ENCODE measurements around the gene MYOM1.
"Not testable (repeated sequence)": the region's sequence is repeated elsewhere in the genome, so short reads cannot be mapped to it uniquely, and the experiment has no call there.

Gene MYOM1

GRCh38 chr18:3052411-3052758, 167.4 kb downstream of the MYOM1 start:
- Histone ChIP-seq H3K4me1 (ENCODE audit: low read depth, poor library complexity, severe bottlenecking) (no peaks in the 10 kb centered on the region), H3K4me3 (IDR thresholded peaks at IDR 0.05; ENCODE audit: insufficient read depth, low read depth, low read length) (no peak overlapping the region), H2AFZ (ENCODE audit: low read depth) (no peak overlapping the region), H3K27me3 (ENCODE audit: insufficient read depth, low read depth) (no peaks in the 10 kb centered on the region), H3K36me3 (ENCODE audit: insufficient read depth) (no peaks in the 10 kb centered on the region), H4K20me1 (ENCODE audit: insufficient read depth) (no peaks in the 10 kb centered on the region), H3K79me2 (ENCODE audit: insufficient read depth, low read depth) (no peaks in the 10 kb centered on the region), H3K27ac (no peak overlapping the region), H3K4me2 (no peak overlapping the region), H3K9ac (no peak overlapping the region)
- no peak for TF ChIP-seq CTCF (conservative IDR thresholded peaks at IDR 0.05; ENCODE audit: low read depth, low read length)

GRCh38 chr18:3051718-3052410, 167.9 kb downstream of the MYOM1 start:
- Histone ChIP-seq H3K4me2 (no peak overlapping the region), H3K27ac (no peak overlapping the region), H3K79me2 (ENCODE audit: insufficient read depth, low read depth) (no peaks in the 10 kb centered on the region), H3K27me3 (ENCODE audit: insufficient read depth, low read depth) (no peaks in the 10 kb centered on the region), H3K36me3 (ENCODE audit: insufficient read depth) (no peaks in the 10 kb centered on the region), H3K4me1 (ENCODE audit: low read depth, poor library complexity, severe bottlenecking) (no peaks in the 10 kb centered on the region), H3K9ac (no peak overlapping the region), H4K20me1 (ENCODE audit: insufficient read depth) (no peaks in the 10 kb centered on the region), H3K4me3 (IDR thresholded peaks at IDR 0.05; ENCODE audit: insufficient read depth, low read depth, low read length) (no peak overlapping the region), H2AFZ (ENCODE audit: low read depth) (no peak overlapping the region)
- TF ChIP-seq CTCF (conservative IDR thresholded peaks at IDR 0.05; ENCODE audit: low read depth, low read length): no peak

DNA sequence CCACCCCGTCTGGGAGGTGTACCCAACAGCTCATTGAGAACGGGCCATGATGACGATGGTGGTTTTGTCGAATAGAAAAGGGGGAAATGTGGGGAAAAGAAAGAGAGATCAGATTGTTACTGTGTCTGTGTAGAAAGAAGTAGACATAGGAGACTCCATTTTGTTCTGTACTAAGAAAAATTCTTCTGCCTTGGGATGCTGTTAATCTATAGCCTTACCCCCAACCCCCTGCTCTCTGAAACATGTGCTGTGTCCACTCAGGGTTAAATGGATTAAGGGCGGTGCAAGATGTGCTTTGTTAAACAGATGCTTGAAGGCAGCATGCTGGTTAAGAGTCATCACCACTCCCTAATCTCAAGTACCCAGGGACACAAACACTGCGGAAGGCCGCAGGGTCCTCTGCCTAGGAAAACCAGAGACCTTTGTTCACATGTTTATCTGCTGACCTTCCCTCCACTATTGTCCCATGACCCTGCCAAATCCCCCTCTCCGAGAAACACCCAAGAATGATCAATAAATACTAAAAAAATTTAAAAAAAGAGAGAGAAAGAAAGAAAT, 169.8 kb downstream of the MYOM1 start:
- H3K27me3 ChIP-seq (ENCODE audit: insufficient read depth, low read depth); H3K36me3 ChIP-seq (ENCODE audit: insufficient read depth); H3K4me2 ChIP-seq; H4K20me1 ChIP-seq (ENCODE audit: insufficient read depth); H3K4me3 ChIP-seq (IDR thresholded peaks at IDR 0.05; ENCODE audit: insufficient read depth, low read depth, low read length); H3K4me1 ChIP-seq (ENCODE audit: low read depth, poor library complexity, severe bottlenecking); H3K27ac ChIP-seq; H2AFZ ChIP-seq (ENCODE audit: low read depth); H3K9ac ChIP-seq; H3K79me2 ChIP-seq (ENCODE audit: insufficient read depth, low read depth): not testable (repeated sequence)

- no peaks in the 10 kb centered on the region for H4K20me1 ChIP-seq (ENCODE audit: insufficient read depth)
Measured at GRCh38 chr18:3048820-3049349, 170.9 kb downstream of the MYOM1 start.

More at GRCh38 chr18:3048820-3049349, 170.9 kb downstream of the MYOM1 start:
- Histone ChIP-seq H3K27me3 (ENCODE audit: insufficient read depth, low read depth) (no peaks in the 10 kb centered on the region), H2AFZ (ENCODE audit: low read depth) (no peak overlapping the region), H3K79me2 (ENCODE audit: insufficient read depth, low read depth) (no peaks in the 10 kb centered on the region), H3K4me2 (no peak overlapping the region), H3K9ac (no peak overlapping the region), H3K36me3 (ENCODE audit: insufficient read depth) (no peaks in the 10 kb centered on the region), H3K4me1 (ENCODE audit: low read depth, poor library complexity, severe bottlenecking) (no peaks in the 10 kb centered on the region), H3K4me3 (IDR thresholded peaks at IDR 0.05; ENCODE audit: insufficient read depth, low read depth, low read length) (no peak overlapping the region), H3K27ac (no peak overlapping the region)
- TF ChIP-seq CTCF (conservative IDR thresholded peaks at IDR 0.05; ENCODE audit: low read depth, low read length): no peak

Data from KMS-11 (cell line).